GM12878 (cell line): ENCODE measurements around the gene DKC1. TPM values are rescaled to one million over a fixed set of nuclear protein-coding genes. Genes with fewer than 3 reads are reported as not detected.

Experiments
- ATAC-seq: fragments of 200-7000 bp; cut with Tn5 transposase; 3 replicates; pipeline ENCODE4 v1.9.1; 2020; ENCODE audit warnings: mild to moderate bottlenecking, moderate library complexity
- BruUV-seq: library from RNA; stranded (reverse); fragments of 400-500 nt; replicated peaks from 2 replicates; lab custom pipeline; 2021; lab: Mats Ljungman, UMichigan
- CTCF ChIA-PET: fragments of 300-600 bp; sonication (Branson Sonifier 250); formaldehyde crosslinking; extraction: SDS; loops from one replicate; lab custom pipeline; 2021; ENCODE audit warnings: inconsistent platforms; lab: Yijun Ruan, JAX
- POLR2A ChIA-PET: fragments of 350-600 bp; formaldehyde crosslinking; extraction: SDS; loops from one replicate; lab custom pipeline; 2021; ENCODE audit warnings: inconsistent platforms; lab: Charles Lee
- RAD21 ChIA-PET: fragments of 300-600 bp; sonication (Branson Sonifier 250); formaldehyde crosslinking; loops from one replicate; lab custom pipeline; 2023; ENCODE audit warnings: antibody characterized with exemption; ENCODE audit not compliant: unreplicated experiment; lab: Charles Lee
- SMC1A ChIA-PET: fragments of 300-600 bp; sonication (Branson Sonifier 250); formaldehyde crosslinking; loops from one replicate; lab custom pipeline; 2023; ENCODE audit not compliant: unreplicated experiment, uncharacterized antibody; lab: Charles Lee
- DNase-seq: peaks from one replicate; pipeline ENCODE4 v3.0.0-alpha.2; 2011; ENCODE audit warnings: low read depth, low spot score
- FAIRE-seq: peaks from 3 replicates; lab custom pipeline; 2011; peaks lifted over from hg19 to GRCh38; lab: Jason Lieb, UNC
- H2AFZ ChIP-seq: 2 replicates; pipeline ENCODE4 v1.6.0; 2011; ENCODE audit warnings: low read depth, low read length, control low read depth; ENCODE audit not compliant: control insufficient read depth
- H3K27ac ChIP-seq: 2 replicates; pipeline ENCODE4 v1.5.1; 2011; ENCODE audit warnings: control low read depth; ENCODE audit not compliant: control insufficient read depth, insufficient read depth
- H3K27me3 ChIP-seq, 2 experiments: replicated peaks in 1 of 2; 2 replicates each; pipeline versions ENCODE4 v1.6.0 to v1.6.1; 2011; ENCODE audit warnings: low read length in 1 of 2; ENCODE audit not compliant: control insufficient read depth in 2 of 2, insufficient read depth in 2 of 2
- H3K36me3 ChIP-seq, 2 experiments: 2 replicates each; pipeline ENCODE4 v1.5.1; 2011; ENCODE audit warnings: low read length in 1 of 2; ENCODE audit not compliant: control insufficient read depth in 2 of 2, insufficient read depth in 2 of 2
- H3K4me1 ChIP-seq: 2 replicates; pipeline ENCODE4 v1.6.1; 2011; ENCODE audit warnings: mild to moderate bottlenecking, low read length, moderate library complexity, mixed read lengths; ENCODE audit not compliant: control insufficient read depth, insufficient read depth
- H3K4me2 ChIP-seq: 2 replicates; pipeline ENCODE4 v1.6.0; 2011; ENCODE audit warnings: control low read depth; ENCODE audit not compliant: control insufficient read depth, insufficient read depth
- H3K4me3 ChIP-seq: fragments of 200-600 bp; sonication (generic); 2 replicates; pipeline ENCODE4 v1.5.1; 2016
- H3K79me2 ChIP-seq: 2 replicates; pipeline ENCODE4 v1.6.0; 2011; ENCODE audit warnings: low read length; ENCODE audit not compliant: control insufficient read depth, insufficient read depth
- H3K9ac ChIP-seq: 2 replicates; pipeline ENCODE4 v1.8.0; 2011; ENCODE audit warnings: low read length, control low read depth, mixed read lengths; ENCODE audit not compliant: control insufficient read depth, insufficient read depth
- H3K9me3 ChIP-seq: replicated peaks from 3 replicates; pipeline ENCODE4 v1.5.1; 2011; ENCODE audit warnings: mild to moderate bottlenecking, low read length; ENCODE audit not compliant: control insufficient read depth, insufficient read depth
- H4K20me1 ChIP-seq: 2 replicates; pipeline ENCODE4 v1.6.0; 2011; ENCODE audit not compliant: control insufficient read depth, insufficient read depth
- ATF7 ChIP-seq: fragments of 450-650 bp; IDR thresholded peaks from 2 replicates; pipeline ENCODE4 v1.6.1; 2016; ENCODE audit warnings: low read depth, mild to moderate bottlenecking
- CHD2 ChIP-seq: IDR thresholded peaks from 2 replicates; pipeline ENCODE4 v1.6.1; 2011; ENCODE audit warnings: low read depth, low read length, improper control_type of control experiment, borderline replicate concordance
- IRF4 ChIP-seq: IDR thresholded peaks from 2 replicates; pipeline ENCODE4 v1.6.1; 2011; ENCODE audit warnings: low read depth, low read length
- KDM1A ChIP-seq: fragments of 200-600 bp; sonication (generic); IDR thresholded peaks from 2 replicates; pipeline ENCODE4 v1.6.1; 2016; ENCODE audit warnings: borderline replicate concordance
- MEF2A ChIP-seq: IDR thresholded peaks from 2 replicates; pipeline ENCODE4 v1.6.1; 2011; ENCODE audit warnings: low read depth, mild to moderate bottlenecking, low read length, moderate library complexity; ENCODE audit not compliant: insufficient read depth
- MTA3 ChIP-seq: IDR thresholded peaks from 2 replicates; pipeline ENCODE4 v1.6.1; 2012; ENCODE audit warnings: low read length, inconsistent platforms, borderline replicate concordance
- POLR2A ChIP-seq: IDR thresholded peaks from 2 replicates; pipeline ENCODE4 v1.6.1; 2011; ENCODE audit warnings: low read depth, mild to moderate bottlenecking, low read length
- POLR2AphosphoS5 ChIP-seq: IDR thresholded peaks from 2 replicates; pipeline ENCODE4 v1.6.1; 2011; ENCODE audit warnings: mild to moderate bottlenecking, low read length, inconsistent platforms
- SMAD5 ChIP-seq: IDR thresholded peaks from 2 replicates; pipeline ENCODE4 v1.6.1; 2016; ENCODE audit warnings: antibody characterized with exemption, low read depth
- SREBF2 ChIP-seq: IDR thresholded peaks from 2 replicates; pipeline ENCODE4 v1.6.1; 2012; ENCODE audit warnings: mild to moderate bottlenecking, low read length
- ZNF217 ChIP-seq: fragments of 450-650 bp; IDR thresholded peaks from 2 replicates; pipeline ENCODE4 v1.6.1; 2017; ENCODE audit warnings: antibody characterized with exemption, mild to moderate bottlenecking
- ZNF274 ChIP-seq: IDR thresholded peaks from one replicate; pipeline ENCODE4 v1.8.0; 2011; ENCODE audit not compliant: insufficient read length, insufficient read depth
- WGBS: methylation state at CpG from one replicate; pipeline ENCODE4 v1.1.6; 2016; ENCODE audit warnings: low lambda C conversion rate; ENCODE audit not compliant: insufficient replicate concordance, insufficient coverage; ENCODE audit errors: missing lambda C conversion rate; 5-methylcytosine and 5-hydroxymethylcytosine counted together
- in situ Hi-C: fragments of 300-500 bp; cut with MboI; formaldehyde crosslinking; loops from 9 replicates; pipeline ENCODE4 v1.14.3; 2018; ENCODE audit warnings: mixed read lengths
- intact Hi-C: fragments of 100-400 bp; cut with micrococcal nuclease; formaldehyde crosslinking; loops from one replicate; pipeline ENCODE4 v1.14.2; 2022; ENCODE audit not compliant: unreplicated experiment
- polyA plus RNA-seq, 11 experiments: library from polyadenylated mRNA; depleted of rRNA in 4 of 11; unstranded in 6 of 11; stranded (reverse) in 5 of 11; fragments of >200 nt; fragmentation: Nextera tagmentation in 4 of 11; fragmentation: Illumina TruSeq in 1 of 11; extraction: Ambion mirVana in 4 of 11; extraction: Trizol in 1 of 11; gene quantifications; 1 replicate in 1 of 11; 2 replicates in 10 of 11; pipeline versions ENCODE4 v1.2.1 to v1.2.3, GENCODE V29; 2011 to 2016; ENCODE audit warnings: inconsistent platforms in 2 of 11, missing spikeins in 2 of 11, low read depth in 1 of 11
- total RNA-seq, 4 experiments: library from RNA; depleted of rRNA in 3 of 4; stranded (reverse); fragments of >200 nt in 3 of 4; fragmentation: Illumina TruSeq in 1 of 4; extraction: Trizol in 1 of 4; gene quantifications; 2 replicates each; pipeline versions ENCODE4 v1.2.1 to v1.2.3, GENCODE V29; 2013 to 2021
- TF ChIP-seq, protein P1 (sequence below): fragments of 450-650 bp; formaldehyde crosslinking; IDR thresholded peaks from 2 replicates; pipeline ENCODE4 v1.4.0; 2022; ENCODE audit warnings: mild to moderate bottlenecking, moderate library complexity
- TF ChIP-seq, protein P2 (sequence below): IDR thresholded peaks from 2 replicates; pipeline ENCODE4 v1.6.1; 2012; ENCODE audit warnings: low read depth, low read length, improper control_type of control experiment

DKC1 gene
- total and polyA plus RNA-seq, 10 of the 15 experiments (the other 5 are each of a cell fraction or from before 2014, with no cell fraction given) = 70.1 to 159 (median 116) TPM

DNA sequence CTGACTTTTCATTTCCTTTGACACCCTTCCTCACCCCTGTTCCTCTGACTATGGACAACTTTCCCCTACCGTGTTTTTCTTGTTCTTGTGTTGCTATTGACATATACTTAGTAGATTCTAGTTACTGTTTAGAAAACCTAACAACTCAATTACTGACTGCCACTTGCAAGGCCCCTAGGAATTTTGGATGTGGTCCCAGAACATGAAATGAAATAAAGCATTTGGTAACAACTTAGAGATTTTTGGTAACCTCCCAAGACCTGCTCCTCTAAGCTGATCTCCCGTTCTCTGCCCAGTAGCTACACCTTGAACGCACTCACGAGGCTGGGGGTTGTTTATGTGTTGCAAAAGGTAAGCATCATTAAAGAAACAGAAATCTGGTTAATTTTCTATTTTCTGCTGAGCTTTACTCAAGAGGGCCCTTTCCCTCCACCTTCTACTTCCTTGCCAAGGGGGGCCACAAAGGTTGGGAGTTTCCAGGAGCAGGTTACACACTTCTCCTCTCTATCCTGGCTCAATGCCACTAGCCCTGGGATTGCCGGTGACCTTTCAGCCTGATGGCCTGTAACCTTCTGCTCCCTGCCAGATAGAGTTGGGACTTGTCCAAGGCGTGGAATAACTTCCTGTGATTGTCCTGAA is 32.3 kb upstream of the DKC1 start:
- Histone ChIP-seq H3K79me2 (no peaks in the 10 kb centered on the region), H3K9ac (no peak overlapping the region), H2AFZ (no peak overlapping the region), H3K27ac (no peak overlapping the region), H4K20me1 (no peaks in the 10 kb centered on the region), H3K9me3 (no peaks in the 10 kb centered on the region), H3K4me2 (no peak overlapping the region), H3K4me3 (no peak overlapping the region), H3K4me1 (peaks cover 8% of the 10 kb centered on the region), H3K36me3 (no peaks in the 10 kb centered on the region), H3K27me3 (no peaks in the 10 kb centered on the region)
- FAIRE-seq = no peak
- no peak for TF ChIP-seq ZNF274
- no peak for TF ChIP-seq CHD2
- TF ChIP-seq, protein P1, sequence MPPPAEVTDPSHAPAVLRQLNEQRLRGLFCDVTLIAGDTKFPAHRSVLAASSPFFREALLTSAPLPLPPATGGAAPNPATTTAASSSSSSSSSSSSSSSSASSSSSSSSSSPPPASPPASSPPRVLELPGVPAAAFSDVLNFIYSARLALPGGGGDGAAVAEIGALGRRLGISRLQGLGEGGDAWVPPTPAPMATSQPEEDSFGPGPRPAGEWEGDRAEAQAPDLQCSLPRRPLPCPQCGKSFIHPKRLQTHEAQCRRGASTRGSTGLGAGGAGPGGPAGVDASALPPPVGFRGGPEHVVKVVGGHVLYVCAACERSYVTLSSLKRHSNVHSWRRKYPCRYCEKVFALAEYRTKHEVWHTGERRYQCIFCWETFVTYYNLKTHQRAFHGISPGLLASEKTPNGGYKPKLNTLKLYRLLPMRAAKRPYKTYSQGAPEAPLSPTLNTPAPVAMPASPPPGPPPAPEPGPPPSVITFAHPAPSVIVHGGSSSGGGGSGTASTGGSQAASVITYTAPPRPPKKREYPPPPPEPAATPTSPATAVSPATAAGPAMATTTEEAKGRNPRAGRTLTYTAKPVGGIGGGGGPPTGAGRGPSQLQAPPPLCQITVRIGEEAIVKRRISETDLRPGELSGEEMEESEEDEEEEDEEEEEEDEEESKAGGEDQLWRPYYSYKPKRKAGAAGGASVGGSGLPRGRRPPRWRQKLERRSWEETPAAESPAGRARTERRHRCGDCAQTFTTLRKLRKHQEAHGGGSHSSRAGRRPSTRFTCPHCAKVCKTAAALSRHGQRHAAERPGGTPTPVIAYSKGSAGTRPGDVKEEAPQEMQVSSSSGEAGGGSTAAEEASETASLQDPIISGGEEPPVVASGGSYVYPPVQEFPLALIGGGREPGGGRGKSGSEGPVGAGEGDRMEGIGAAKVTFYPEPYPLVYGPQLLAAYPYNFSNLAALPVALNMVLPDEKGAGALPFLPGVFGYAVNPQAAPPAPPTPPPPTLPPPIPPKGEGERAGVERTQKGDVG (CRISPR knock-in tag) = no peak
- TF ChIP-seq SREBF2 = no peak
- TF ChIP-seq SMAD5 = no peak
- TF ChIP-seq IRF4 = no peak
- TF ChIP-seq MTA3 = no peak
- no peak for TF ChIP-seq POLR2AphosphoS5
- no peak for TF ChIP-seq MEF2A
- TF ChIP-seq POLR2A = no peak
- no peak for TF ChIP-seq ZNF217
- TF ChIP-seq KDM1A = no peak
- TF ChIP-seq ATF7 = no peak
- TF ChIP-seq, protein P2, sequence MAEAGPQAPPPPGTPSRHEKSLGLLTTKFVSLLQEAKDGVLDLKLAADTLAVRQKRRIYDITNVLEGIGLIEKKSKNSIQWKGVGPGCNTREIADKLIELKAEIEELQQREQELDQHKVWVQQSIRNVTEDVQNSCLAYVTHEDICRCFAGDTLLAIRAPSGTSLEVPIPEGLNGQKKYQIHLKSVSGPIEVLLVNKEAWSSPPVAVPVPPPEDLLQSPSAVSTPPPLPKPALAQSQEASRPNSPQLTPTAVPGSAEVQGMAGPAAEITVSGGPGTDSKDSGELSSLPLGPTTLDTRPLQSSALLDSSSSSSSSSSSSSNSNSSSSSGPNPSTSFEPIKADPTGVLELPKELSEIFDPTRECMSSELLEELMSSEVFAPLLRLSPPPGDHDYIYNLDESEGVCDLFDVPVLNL = no peak
- no peak for ATAC-seq
- no TSS peak for BruUV-seq
- in situ Hi-C loops (loop anchor here (25.0 kb wide), 1 partner anchor 143 kb away; the partner anchor contains the start of gene CTAG1A), intact Hi-C loops (no loop called here)
- RAD21 ChIA-PET = interaction anchor here (1.2 kb wide), 1 partner anchor 18 kb away, joined by 4 read pairs; no protein-coding TSS in a partner anchor
- POLR2A ChIA-PET = no interaction called here
- SMC1A ChIA-PET = interaction anchor here (0.7 kb wide), 1 partner anchor 18 kb away, joined by 3 read pairs; no protein-coding TSS in a partner anchor
- WGBS = 58% methylated on average over 6 of the region's 6 CpGs
- CTCF ChIA-PET = interaction anchor here (1.4 kb wide), 1 partner anchor 18 kb away, joined by 4 read pairs; no protein-coding TSS in a partner anchor
- no peak for DNase-seq
